ENCODE data around the gene ADAM17. TPM values are rescaled to one million over a fixed set of nuclear protein-coding genes. Genes with fewer than 3 reads are reported as not detected.

ADAM17 gene
- total and polyA plus RNA-seq, 9 of the 15 experiments (the other 6 are each of a cell fraction or from before 2014, with no cell fraction given): 5.8 to 30.0 (median 19.0) TPM

GRCh38 chr2:9497017-9497416, 58.6 kb downstream of the ADAM17 start:
- Histone ChIP-seq H3K79me2 (ENCODE audit: control insufficient read depth, insufficient read depth, low read length) (no peaks in the 10 kb centered on the region), H3K27me3 (ENCODE audit: control insufficient read depth in 2 of 2, insufficient read depth in 2 of 2, low read length in 2 of 2) (no peaks in the 10 kb centered on the region), H3K4me1 (replicated peaks in 1 of 2; ENCODE audit: control insufficient read depth in 2 of 2, insufficient read depth in 2 of 2, low read length in 2 of 2) (no peaks in the 10 kb centered on the region), H3K9me1 (ENCODE audit: control insufficient read depth, insufficient read depth, low read length) (no peaks in the 10 kb centered on the region), H3K9me3 (replicated peaks; ENCODE audit: control insufficient read depth, insufficient read depth, low read depth, low read length) (no peaks in the 10 kb centered on the region), H3K27ac (ENCODE audit: extremely low read depth, low read depth, low read length) (no peak overlapping the region), H3K9ac (ENCODE audit: insufficient read depth in 1 of 2, low read depth in 2 of 2, low read length in 2 of 2) (0 out of 4 replicates have a peak overlapping the region, but pooled peaks of 1 of the 2 experiments have one; percentile 32), H3K4me3 (no peak overlapping the region), H2AFZ (ENCODE audit: low read depth, low read length) (no peak overlapping the region), H4K20me1 (replicated peaks; ENCODE audit: control insufficient read depth, insufficient read depth, low read length) (no peaks in the 10 kb centered on the region), H3K36me3 (ENCODE audit: control insufficient read depth, insufficient read depth, low read length) (peaks cover 81% of the 10 kb centered on the region), H3K4me2 (ENCODE audit: insufficient read depth, low read length) (no peak overlapping the region)
- no TSS peak for BruUV-seq (replicated peaks)
- ChIA-PET POLR2A (interaction anchor here (0.7 kb wide), 1 partner anchor 13 kb away, joined by 4 read pairs; no protein-coding TSS in a partner anchor), CTCF (ENCODE audit: low intra/inter-chr PET ratio) (no interaction called here)
- WGBS (ENCODE audit: insufficient coverage, low coverage, missing lambda C conversion rate): 95% methylated on average over 4 of the region's 4 CpGs
- DNase-seq (ENCODE audit: extremely low read depth in 1 of 4, low spot score in 3 of 4) (no peak), FAIRE-seq (no peak), ATAC-seq (no peak)
- in situ Hi-C loops (cut with MboI): no loop called here
- TF ChIP-seq ZBTB40 (IDR thresholded peaks at IDR 0.05): no peak
- TF ChIP-seq ZBTB40 (CRISPR knock-in tag; IDR thresholded peaks at IDR 0.05): no peak
- no peak for TF ChIP-seq ZBTB5 (IDR thresholded peaks at IDR 0.05)
- TF ChIP-seq NFIC (IDR thresholded peaks at IDR 0.05): 0 out of 2 replicates have a peak, but pooled peaks have one; percentile 27
- TF ChIP-seq ZFP91 (CRISPR knock-in tag; IDR thresholded peaks at IDR 0.05): no peak
- intact Hi-C loops (cut with micrococcal nuclease): no loop called here
